IMR-90 (cell line): ENCODE measurements around the gene TSHZ1. TPM values are rescaled to one million over a fixed set of nuclear protein-coding genes. Genes with fewer than 3 reads are reported as not detected.
A peak's percentile ranks its signal among the peaks of the same experiment; 100 is the strongest.

Source experiments
- ATAC-seq: fragments of 200-7000 bp; cut with Tn5 transposase; 2 replicates; pipeline ENCODE4 v1.9.1; 2020; ENCODE audit warnings: low read depth, mild to moderate bottlenecking, moderate library complexity
- BruUV-seq: library from RNA; stranded (reverse); fragments of 400-500 nt; replicated peaks from 2 replicates; lab custom pipeline; 2021; lab: Mats Ljungman, UMichigan
- CTCF ChIA-PET: fragments of 300-600 bp; formaldehyde crosslinking; extraction: SDS; loops from one replicate; lab custom pipeline; 2021; ENCODE audit warnings: antibody characterized with exemption; lab: Yijun Ruan, JAX
- POLR2A ChIA-PET: fragments of 300-600 bp; sonication (Branson Sonifier 250); formaldehyde crosslinking; loops from one replicate; lab custom pipeline; 2022; ENCODE audit warnings: antibody characterized with exemption; ENCODE audit not compliant: unreplicated experiment; lab: Charles Lee
- DNase-seq: peaks from one replicate; pipeline ENCODE4 v3.0.0; 2013
- H2AFZ ChIP-seq: replicated peaks from 2 replicates; pipeline ENCODE3; 2013; ENCODE audit warnings: low read length, mild to moderate bottlenecking; ENCODE audit not compliant: poor library complexity
- H2AK5ac ChIP-seq: 2 replicates; pipeline ENCODE4 v1.6.1; 2013; ENCODE audit warnings: low read depth, low read length, inconsistent platforms
- H2AK9ac ChIP-seq: replicated peaks from 2 replicates; pipeline ENCODE3; 2013; ENCODE audit warnings: mild to moderate bottlenecking, low read depth, low read length, moderate library complexity; ENCODE audit not compliant: poor library complexity
- H2BK120ac ChIP-seq: 2 replicates; pipeline ENCODE4 v1.6.1; 2013; ENCODE audit warnings: low read depth, low read length, inconsistent platforms
- H2BK15ac ChIP-seq: 3 replicates; pipeline ENCODE4 v1.6.1; 2013; ENCODE audit warnings: low read depth, low read length, inconsistent platforms
- H2BK20ac ChIP-seq: 2 replicates; pipeline ENCODE4 v1.6.1; 2013; ENCODE audit warnings: low read depth, mild to moderate bottlenecking, inconsistent platforms, low read length, moderate library complexity
- H2BK5ac ChIP-seq: 2 replicates; pipeline ENCODE4 v1.6.1; 2013; ENCODE audit warnings: mild to moderate bottlenecking, low read depth, low read length, inconsistent platforms; ENCODE audit not compliant: poor library complexity, severe bottlenecking
- H3K14ac ChIP-seq: replicated peaks from 2 replicates; pipeline ENCODE4 v1.6.1; 2013; ENCODE audit warnings: low read depth, low read length, inconsistent platforms
- H3K18ac ChIP-seq: 2 replicates; pipeline ENCODE4 v1.6.1; 2013; ENCODE audit warnings: low read depth, low read length, control low read depth
- H3K23ac ChIP-seq: 2 replicates; pipeline ENCODE4 v1.6.1; 2013; ENCODE audit warnings: low read depth, low read length, inconsistent platforms
- H3K27ac ChIP-seq: 2 replicates; pipeline ENCODE4 v1.5.1; 2013; ENCODE audit warnings: mild to moderate bottlenecking, control low read depth, low read length; ENCODE audit not compliant: insufficient read depth
- H3K27me3 ChIP-seq: 2 replicates; pipeline ENCODE4 v1.6.1; 2013; ENCODE audit warnings: low read length; ENCODE audit not compliant: control insufficient read depth, insufficient read depth
- H3K36me3 ChIP-seq: 2 replicates; pipeline ENCODE4 v1.6.1; 2013; ENCODE audit warnings: low read length, mixed read lengths; ENCODE audit not compliant: control insufficient read depth, insufficient read depth
- H3K4ac ChIP-seq: 2 replicates; pipeline ENCODE4 v1.6.1; 2013; ENCODE audit warnings: low read depth, low read length, inconsistent platforms
- H3K4me1 ChIP-seq: 2 replicates; pipeline ENCODE4 v1.6.1; 2013; ENCODE audit warnings: low read length, mixed read lengths; ENCODE audit not compliant: control insufficient read depth, insufficient read depth
- H3K4me2 ChIP-seq: 2 replicates; pipeline ENCODE4 v1.6.1; 2013; ENCODE audit warnings: low read depth, mild to moderate bottlenecking, control low read depth, low read length, moderate library complexity
- H3K4me3 ChIP-seq: 2 replicates; pipeline ENCODE4 v1.5.1; 2013; ENCODE audit warnings: low read depth, mild to moderate bottlenecking, control low read depth, low read length, moderate library complexity; ENCODE audit not compliant: insufficient read depth
- H3K56ac ChIP-seq: 2 replicates; pipeline ENCODE4 v1.6.1; 2013; ENCODE audit warnings: low read length, inconsistent platforms; ENCODE audit not compliant: insufficient read depth; ENCODE audit errors: extremely low read depth
- H3K79me1 ChIP-seq, 2 experiments: 2 replicates each; pipeline ENCODE4 v1.6.1; 2013; ENCODE audit warnings: low read length in 2 of 2, inconsistent platforms in 1 of 2, low read depth in 1 of 2
- H3K9ac ChIP-seq: 2 replicates; pipeline ENCODE4 v1.6.1; 2013; ENCODE audit warnings: low read depth, low read length, control low read depth
- H3K9me1 ChIP-seq: 2 replicates; pipeline ENCODE4 v1.6.1; 2013; ENCODE audit warnings: low read length, inconsistent platforms; ENCODE audit not compliant: insufficient read depth
- H3K9me3 ChIP-seq: 2 replicates; pipeline ENCODE4 v1.6.1; 2013; ENCODE audit warnings: low read length; ENCODE audit not compliant: control insufficient read depth, insufficient read depth
- H4K20me1 ChIP-seq: 2 replicates; pipeline ENCODE4 v1.6.1; 2013; ENCODE audit warnings: low read length, inconsistent platforms; ENCODE audit not compliant: insufficient read depth
- H4K5ac ChIP-seq: 2 replicates; pipeline ENCODE4 v1.6.1; 2013; ENCODE audit warnings: mild to moderate bottlenecking, low read depth, low read length, control low read depth
- H4K8ac ChIP-seq, 2 experiments: 2 replicates each; pipeline ENCODE4 v1.6.1; 2013; ENCODE audit warnings: low read depth in 2 of 2, low read length in 2 of 2, control low read depth in 1 of 2, inconsistent platforms in 1 of 2
- H4K91ac ChIP-seq: 2 replicates; pipeline ENCODE4 v1.6.1; 2013; ENCODE audit warnings: low read depth, low read length, inconsistent platforms; ENCODE audit not compliant: insufficient read depth
- BHLHE40 ChIP-seq: fragments of 150-350 bp; IDR thresholded peaks from 2 replicates; pipeline ENCODE4 v1.6.1; 2016; ENCODE audit warnings: mild to moderate bottlenecking, low read depth, low read length
- FOS ChIP-seq: fragments of 150-350 bp; IDR thresholded peaks from 2 replicates; pipeline ENCODE4 v1.6.1; 2016; ENCODE audit warnings: low read depth, low read length
- MAFK ChIP-seq: IDR thresholded peaks from 2 replicates; pipeline ENCODE4 v1.6.1; 2012; ENCODE audit warnings: low read depth, low read length, improper control_type of control experiment
- MAZ ChIP-seq: IDR thresholded peaks from 2 replicates; pipeline ENCODE4 v1.6.1; 2012; ENCODE audit warnings: low read depth, mild to moderate bottlenecking, low read length, improper control_type of control experiment, moderate library complexity, borderline replicate concordance
- MXI1 ChIP-seq: IDR thresholded peaks from 2 replicates; pipeline ENCODE4 v1.6.1; 2012; ENCODE audit warnings: low read depth, mild to moderate bottlenecking, low read length, moderate library complexity, borderline replicate concordance
- RCOR1 ChIP-seq: IDR thresholded peaks from 2 replicates; pipeline ENCODE4 v1.6.1; 2012; ENCODE audit warnings: mild to moderate bottlenecking, low read length, improper control_type of control experiment; ENCODE audit not compliant: insufficient replicate concordance
- RFX5 ChIP-seq: IDR thresholded peaks from 2 replicates; pipeline ENCODE4 v1.8.0; 2012; ENCODE audit warnings: low read depth, mild to moderate bottlenecking, low read length, moderate library complexity
- SMC3 ChIP-seq: fragments of 150-350 bp; IDR thresholded peaks from 2 replicates; pipeline ENCODE4 v1.6.1; 2016; ENCODE audit warnings: low read depth, mild to moderate bottlenecking, antibody characterized with exemption, low read length, moderate library complexity
- WGBS, 2 experiments: methylation state at CpG; one replicate each; pipeline versions ENCODE4 v1.1.5 to v1.1.7; 2013; ENCODE audit warnings: missing lambda C conversion rate in 2 of 2; ENCODE audit not compliant: insufficient read length in 1 of 2; ENCODE audit errors: extremely low coverage in 2 of 2; 5-methylcytosine and 5-hydroxymethylcytosine counted together
- dilution Hi-C: fragments of 300-500 bp; cut with HindIII; formaldehyde crosslinking; loops from one replicate; pipeline ENCODE4 v1.14.3; 2018; ENCODE audit warnings: low sequenced_read_pairs; ENCODE audit not compliant: unreplicated experiment
- in situ Hi-C: fragments of 300-500 bp; cut with MboI; formaldehyde crosslinking; loops from 3 replicates; pipeline ENCODE4 v1.14.3; 2019; ENCODE audit warnings: low sequenced_read_pairs, inconsistent platforms, mixed read lengths
- intact Hi-C: fragments of 100-400 bp; cut with micrococcal nuclease; formaldehyde crosslinking; loops from 2 replicates; pipeline ENCODE4 v1.10.0; 2022
- polyA plus RNA-seq, 3 experiments: library from polyadenylated mRNA; depleted of rRNA; stranded (reverse); fragments of >200 nt; gene quantifications; 2 replicates each; pipeline ENCODE4 v1.2.3, GENCODE V29; 2012; ENCODE audit warnings: low replicate concordance in 1 of 3
- total RNA-seq: library from RNA; depleted of rRNA; stranded (reverse); fragments of >200 nt; gene quantifications from 2 replicates; pipeline ENCODE4 v1.2.3, GENCODE V29; 2012
- TF ChIP-seq, protein P1 (sequence below): fragments of 150-350 bp; IDR thresholded peaks from 2 replicates; pipeline ENCODE4 v1.6.1; 2017; ENCODE audit warnings: mild to moderate bottlenecking, antibody characterized with exemption, low read length, low read depth
- TF ChIP-seq, protein P2 (sequence below): conservative IDR thresholded peaks from 2 replicates; pipeline ENCODE4 v1.5.1; 2012; ENCODE audit warnings: mild to moderate bottlenecking, low read depth, low read length, improper control_type of control experiment
- TF ChIP-seq, protein P3 (sequence below): fragments of 150-350 bp; IDR thresholded peaks from 2 replicates; pipeline ENCODE4 v1.6.1; 2016; ENCODE audit warnings: low read depth, mild to moderate bottlenecking, low read length, moderate library complexity, borderline replicate concordance

TSHZ1 gene
- total and polyA plus RNA-seq, 2 of the 4 experiments (the other 2 are of a cell fraction) = 7.1 to 10.0 TPM

DNA sequence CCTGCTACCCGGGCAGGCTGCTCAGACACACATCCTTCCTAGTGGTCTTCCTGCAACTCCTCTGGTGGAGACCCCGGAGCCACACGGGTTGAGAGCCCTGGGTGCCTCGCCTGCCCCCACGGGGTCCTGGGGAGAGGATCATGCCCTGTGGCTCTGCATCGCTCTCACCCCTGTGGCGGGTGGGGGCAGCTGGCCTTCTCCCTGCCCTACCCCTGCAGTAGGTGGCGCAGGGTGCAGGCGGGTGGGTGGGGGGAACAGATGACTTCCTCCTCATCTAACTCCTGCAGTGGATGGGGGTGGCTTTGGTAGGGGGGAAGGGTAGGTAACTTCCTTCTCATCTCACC, 38.5 kb downstream of the TSHZ1 start:
- Histone ChIP-seq H2BK5ac (no peak overlapping the region), H2AK9ac (no peak overlapping the region), H3K27me3 (no peaks in the 10 kb centered on the region), H2BK120ac (no peak overlapping the region), H3K4me3 (no peak overlapping the region), H4K20me1 (no peaks in the 10 kb centered on the region), H2AK5ac (no peak overlapping the region; the same call in 1 of the 2 replicates), H3K9me3 (no peaks in the 10 kb centered on the region), H3K18ac (no peak overlapping the region), H2BK15ac (no peak overlapping the region), H4K5ac (peak overlapping the region; percentile 62; the same call in 1 of the 2 replicates), H2AFZ (peak overlapping the region; percentile 24), H3K4ac (0 out of 2 replicates have a peak overlapping the region, but pooled peaks have one; percentile 21), H3K23ac (no peak overlapping the region), H3K4me2 (no peak overlapping the region), H3K27ac (peak overlapping the region; percentile 51; the same call in 1 of the 2 replicates), H3K36me3 (no peaks in the 10 kb centered on the region), H3K79me1 (peaks cover 14 to 43% of the 10 kb centered on the region in 2 experiments; a peak in 3 of 4 replicates), H4K91ac (0 out of 2 replicates have a peak overlapping the region, but pooled peaks have one; percentile 27), H3K56ac (no peak overlapping the region), H3K4me1 (peaks cover 18% of the 10 kb centered on the region), H3K9ac (no peak overlapping the region), H3K14ac (no peak overlapping the region), H2BK20ac (no peak overlapping the region), H4K8ac (peak overlapping the region in 1 of 2 experiments; percentile 34; a peak in 1 of 4 replicates), H3K9me1 (peaks cover 11% of the 10 kb centered on the region; the same call in 1 of the 2 replicates)
- DNase-seq (no peak), ATAC-seq (no peak)
- ChIA-PET POLR2A (no interaction called here), CTCF (no interaction called here)
- dilution Hi-C loops = no loop called here
- intact Hi-C loops = no loop called here
- TF ChIP-seq MXI1 (no peak), MAZ (no peak), SMC3 (no peak), MAFK (no peak), RFX5 (no peak), FOS (no peak), RCOR1 (no peak), BHLHE40 (no peak)
- TF ChIP-seq, protein P1, sequence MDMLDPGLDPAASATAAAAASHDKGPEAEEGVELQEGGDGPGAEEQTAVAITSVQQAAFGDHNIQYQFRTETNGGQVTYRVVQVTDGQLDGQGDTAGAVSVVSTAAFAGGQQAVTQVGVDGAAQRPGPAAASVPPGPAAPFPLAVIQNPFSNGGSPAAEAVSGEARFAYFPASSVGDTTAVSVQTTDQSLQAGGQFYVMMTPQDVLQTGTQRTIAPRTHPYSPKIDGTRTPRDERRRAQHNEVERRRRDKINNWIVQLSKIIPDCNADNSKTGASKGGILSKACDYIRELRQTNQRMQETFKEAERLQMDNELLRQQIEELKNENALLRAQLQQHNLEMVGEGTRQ = no peak
- TF ChIP-seq, protein P2, sequence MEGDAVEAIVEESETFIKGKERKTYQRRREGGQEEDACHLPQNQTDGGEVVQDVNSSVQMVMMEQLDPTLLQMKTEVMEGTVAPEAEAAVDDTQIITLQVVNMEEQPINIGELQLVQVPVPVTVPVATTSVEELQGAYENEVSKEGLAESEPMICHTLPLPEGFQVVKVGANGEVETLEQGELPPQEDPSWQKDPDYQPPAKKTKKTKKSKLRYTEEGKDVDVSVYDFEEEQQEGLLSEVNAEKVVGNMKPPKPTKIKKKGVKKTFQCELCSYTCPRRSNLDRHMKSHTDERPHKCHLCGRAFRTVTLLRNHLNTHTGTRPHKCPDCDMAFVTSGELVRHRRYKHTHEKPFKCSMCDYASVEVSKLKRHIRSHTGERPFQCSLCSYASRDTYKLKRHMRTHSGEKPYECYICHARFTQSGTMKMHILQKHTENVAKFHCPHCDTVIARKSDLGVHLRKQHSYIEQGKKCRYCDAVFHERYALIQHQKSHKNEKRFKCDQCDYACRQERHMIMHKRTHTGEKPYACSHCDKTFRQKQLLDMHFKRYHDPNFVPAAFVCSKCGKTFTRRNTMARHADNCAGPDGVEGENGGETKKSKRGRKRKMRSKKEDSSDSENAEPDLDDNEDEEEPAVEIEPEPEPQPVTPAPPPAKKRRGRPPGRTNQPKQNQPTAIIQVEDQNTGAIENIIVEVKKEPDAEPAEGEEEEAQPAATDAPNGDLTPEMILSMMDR = no peak
- TF ChIP-seq, protein P3, sequence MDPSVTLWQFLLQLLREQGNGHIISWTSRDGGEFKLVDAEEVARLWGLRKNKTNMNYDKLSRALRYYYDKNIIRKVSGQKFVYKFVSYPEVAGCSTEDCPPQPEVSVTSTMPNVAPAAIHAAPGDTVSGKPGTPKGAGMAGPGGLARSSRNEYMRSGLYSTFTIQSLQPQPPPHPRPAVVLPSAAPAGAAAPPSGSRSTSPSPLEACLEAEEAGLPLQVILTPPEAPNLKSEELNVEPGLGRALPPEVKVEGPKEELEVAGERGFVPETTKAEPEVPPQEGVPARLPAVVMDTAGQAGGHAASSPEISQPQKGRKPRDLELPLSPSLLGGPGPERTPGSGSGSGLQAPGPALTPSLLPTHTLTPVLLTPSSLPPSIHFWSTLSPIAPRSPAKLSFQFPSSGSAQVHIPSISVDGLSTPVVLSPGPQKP = no peak
- no TSS peak for BruUV-seq
- 100% methylated on average over 1 of the region's 9 CpGs; no CpG with 5 or more reads in 1 of the 2 experiments for WGBS, 2 experiments
- in situ Hi-C loops = no loop called here
